ENCODE results near the gene TM9SF1.

The TM9SF1 gene

DNA sequence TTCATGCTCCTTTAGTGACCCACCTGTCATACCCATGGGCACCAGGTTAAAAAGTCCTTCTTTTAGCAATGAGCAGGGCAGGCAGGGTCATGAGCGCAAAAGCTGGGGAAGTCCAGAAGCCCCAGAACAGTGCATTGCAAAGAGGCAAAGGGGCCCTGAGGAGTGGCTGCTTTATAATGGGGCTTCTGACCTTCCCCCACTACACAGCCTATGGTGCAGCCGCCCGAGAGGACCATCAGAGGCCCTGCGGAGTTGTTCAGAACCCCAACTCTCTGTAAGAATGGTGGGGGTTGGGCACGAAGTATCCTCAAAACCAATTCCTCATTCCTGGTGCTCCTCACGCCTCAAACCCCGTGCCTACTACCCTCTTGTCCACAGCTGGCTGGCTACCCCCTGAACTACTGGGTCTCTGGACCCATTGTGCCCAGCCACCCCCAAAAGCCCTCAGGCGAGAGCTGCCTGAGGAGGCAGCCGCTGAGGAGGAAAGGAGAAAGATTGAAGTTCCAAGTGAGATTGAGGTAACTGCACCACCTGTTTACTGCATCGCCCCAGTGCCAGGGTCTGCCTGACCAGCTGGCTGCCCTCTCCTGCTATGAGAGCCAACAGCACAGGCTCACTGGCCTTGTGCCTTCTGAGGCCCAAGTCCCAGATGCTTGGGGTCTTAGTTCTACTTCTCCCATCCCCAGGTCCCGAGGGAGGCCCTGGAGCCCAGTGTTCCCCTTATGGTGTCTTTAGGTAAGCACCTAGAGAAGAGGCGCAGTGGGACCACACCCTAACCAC is 16.7 kb downstream of the TM9SF1 start:
- no peak for DNase-seq (ENCODE audit: low read depth)

DNA sequence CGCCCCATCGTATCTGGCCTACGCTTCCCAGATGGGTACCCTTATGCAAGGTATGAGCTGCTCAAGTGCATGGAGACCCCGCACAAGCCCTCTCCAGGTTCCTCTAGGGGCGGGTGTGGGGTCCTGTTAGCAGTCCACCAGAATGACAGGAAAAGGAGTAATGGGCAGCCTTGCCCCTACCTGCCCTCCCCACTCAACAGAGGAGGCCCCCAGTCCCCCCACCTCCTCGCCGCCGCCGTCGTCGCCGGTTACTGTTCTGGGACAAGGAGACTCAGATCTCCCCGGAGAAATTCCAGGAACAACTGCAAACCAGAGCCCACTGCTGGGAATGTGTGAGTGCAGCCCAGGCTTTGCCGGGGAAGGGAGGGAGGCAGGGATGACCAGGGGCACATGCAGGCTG is 17.4 kb downstream of the TM9SF1 start:
- no peak for DNase-seq (ENCODE audit: low read depth)

DNA sequence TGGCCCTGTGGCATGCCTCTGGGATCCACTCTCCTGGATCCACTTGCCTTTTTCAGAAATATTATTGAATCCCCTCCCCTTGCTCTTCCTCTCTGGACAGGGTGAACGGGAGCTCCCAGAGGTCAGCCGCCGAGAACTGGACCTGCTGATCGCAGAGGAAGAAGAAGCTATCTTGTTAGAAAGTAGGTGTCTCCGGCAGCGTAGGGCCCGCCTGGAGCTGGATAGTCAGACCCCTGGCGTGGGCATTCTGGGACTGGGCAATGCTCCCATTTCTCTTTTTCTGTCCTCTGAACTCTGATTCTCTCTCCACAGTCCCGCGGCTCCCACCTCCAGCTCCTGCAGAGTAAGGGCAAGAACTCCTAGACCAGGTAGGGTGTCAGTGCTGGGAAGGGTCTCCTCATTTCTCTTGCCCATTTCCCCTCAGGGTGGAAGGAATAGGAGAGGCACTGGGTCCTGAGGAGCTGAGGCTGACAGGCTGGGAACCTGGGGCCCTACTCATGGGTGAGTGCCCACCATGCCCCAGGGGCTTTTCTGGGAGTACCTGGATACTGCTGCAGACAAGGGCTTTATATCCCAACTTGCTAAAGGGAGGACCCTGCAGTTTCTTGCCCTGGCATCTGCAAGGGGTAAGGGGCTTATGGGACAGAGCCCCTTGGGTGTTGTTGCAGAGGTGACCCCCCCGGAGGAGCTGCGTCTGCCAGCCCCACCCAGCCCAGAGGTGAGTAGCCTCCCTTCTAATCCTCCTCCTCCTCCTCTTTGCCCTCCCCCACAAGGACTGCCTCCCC is 18.0 kb downstream of the TM9SF1 start:
- DNase-seq (ENCODE audit: low read depth): no peak

DNA sequence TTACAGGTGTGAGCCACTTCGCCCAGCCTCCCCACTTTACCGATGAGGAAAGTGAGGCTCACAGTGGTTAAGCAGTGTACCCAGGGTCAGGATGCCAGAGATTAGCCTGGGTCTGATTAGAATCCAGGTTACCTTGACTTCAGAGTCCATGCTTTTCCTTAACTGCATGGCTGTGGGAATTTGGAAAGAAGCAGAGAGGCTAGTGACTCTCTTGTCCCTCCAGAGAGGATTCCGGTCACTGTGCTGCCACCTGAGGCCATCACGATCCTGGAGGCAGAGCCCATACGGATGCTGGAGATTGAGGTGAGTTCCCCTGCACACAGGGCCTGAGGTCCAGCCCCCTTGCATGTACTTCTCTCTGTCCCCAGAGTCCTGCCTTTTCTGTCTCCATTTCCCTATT is 18.6 kb downstream of the TM9SF1 start:
- DNase-seq (ENCODE audit: low read depth): no peak

DNA sequence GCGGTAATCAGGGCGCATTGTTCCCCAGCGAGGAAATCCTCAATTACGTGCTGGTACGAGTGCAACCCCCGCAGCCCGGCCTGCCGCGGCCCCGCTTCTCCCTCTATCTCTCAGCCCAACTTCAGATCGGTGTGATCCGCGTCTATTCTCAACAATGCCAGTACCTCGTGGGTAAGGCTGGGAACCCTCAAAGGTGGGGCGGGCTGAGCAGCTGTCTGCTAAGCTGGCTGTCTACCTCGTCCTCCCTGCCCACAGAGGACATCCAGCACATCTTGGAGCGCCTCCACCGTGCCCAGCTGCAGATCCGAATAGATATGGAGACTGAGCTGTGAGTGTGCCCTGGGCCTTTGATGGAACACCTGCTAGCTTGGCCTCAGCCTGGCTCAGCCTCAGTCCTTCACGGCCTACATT is 22.4 kb downstream of the TM9SF1 start:
- DNase-seq (ENCODE audit: low read depth): no peak

DNA sequence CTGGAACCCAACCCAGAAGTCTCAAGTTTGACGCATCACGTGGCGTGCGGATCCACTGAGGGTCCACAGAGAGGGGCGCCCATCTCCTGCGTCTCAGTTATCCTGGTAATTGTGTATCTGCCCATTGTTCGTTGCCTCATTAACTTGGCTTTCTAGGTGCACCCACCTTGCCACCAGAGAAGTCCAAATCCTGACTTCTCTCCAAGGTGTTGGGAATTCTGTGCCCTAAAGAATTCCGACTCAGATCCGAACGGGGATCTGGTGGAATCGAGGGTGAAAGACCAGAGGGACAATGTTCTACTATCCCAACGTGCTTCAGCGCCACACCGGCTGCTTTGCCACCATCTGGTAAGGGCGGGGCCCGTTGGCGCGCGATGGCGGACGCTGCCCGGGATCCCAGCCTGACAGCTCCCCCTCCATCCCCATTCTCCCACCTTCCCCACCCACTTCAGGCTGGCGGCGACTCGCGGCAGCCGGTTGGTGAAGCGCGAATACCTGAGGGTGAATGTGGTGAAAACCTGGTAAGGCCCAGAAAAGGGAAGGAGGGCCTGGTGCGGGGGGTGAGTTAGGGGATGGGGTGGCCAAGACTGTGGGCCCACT is 22.9 kb downstream of the TM9SF1 start:
- DNase-seq (ENCODE audit: low read depth): no peak

DNA sequence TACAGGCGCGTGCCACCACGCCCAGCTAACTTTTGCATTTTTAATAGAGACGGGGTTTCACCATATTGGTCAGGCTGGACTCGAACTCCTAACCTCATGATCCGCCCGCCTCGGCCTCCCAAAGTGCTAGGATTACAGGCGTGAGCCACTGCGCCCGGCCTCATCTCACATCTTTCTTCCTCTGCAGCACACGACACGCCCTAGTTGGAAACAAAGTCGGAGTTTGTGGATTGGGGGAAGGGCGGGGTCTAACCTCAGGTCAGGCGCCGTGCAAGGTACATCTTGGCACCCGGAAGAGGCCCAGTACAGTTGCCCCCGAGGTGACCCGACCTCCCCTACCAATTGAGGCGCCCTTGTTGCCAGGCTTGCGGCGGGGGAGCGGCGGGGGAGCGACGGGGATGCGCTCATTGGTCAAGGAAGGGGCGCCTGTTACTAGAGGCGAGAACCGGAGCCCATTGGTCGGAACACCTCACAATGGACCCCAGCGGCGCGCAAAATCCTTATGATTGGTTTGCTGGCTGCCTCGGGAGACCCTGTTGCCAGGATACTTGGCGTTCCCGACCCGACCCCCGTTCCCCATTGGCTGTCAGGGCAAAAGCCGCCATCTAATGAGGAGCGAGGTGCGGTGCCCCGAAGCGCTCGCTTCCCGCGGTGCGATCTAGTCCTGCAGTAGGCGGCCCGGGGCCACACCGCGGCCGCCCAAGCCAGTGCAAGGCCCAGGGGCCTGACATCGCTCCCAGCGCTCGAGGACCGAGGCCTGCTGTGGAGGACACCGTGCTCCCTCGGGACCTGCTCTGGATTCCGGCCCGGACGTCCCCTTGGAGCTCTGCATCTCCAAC is 23.6 kb downstream of the TM9SF1 start, which contains the start of gene REC8:
REC8 (plus strand) TSS at position 659 of the 839 bp plus-strand sequence. CDS start 473 bp downstream, outside the sequence.
- peak; percentile 62 for DNase-seq (ENCODE audit: low read depth)

DNA sequence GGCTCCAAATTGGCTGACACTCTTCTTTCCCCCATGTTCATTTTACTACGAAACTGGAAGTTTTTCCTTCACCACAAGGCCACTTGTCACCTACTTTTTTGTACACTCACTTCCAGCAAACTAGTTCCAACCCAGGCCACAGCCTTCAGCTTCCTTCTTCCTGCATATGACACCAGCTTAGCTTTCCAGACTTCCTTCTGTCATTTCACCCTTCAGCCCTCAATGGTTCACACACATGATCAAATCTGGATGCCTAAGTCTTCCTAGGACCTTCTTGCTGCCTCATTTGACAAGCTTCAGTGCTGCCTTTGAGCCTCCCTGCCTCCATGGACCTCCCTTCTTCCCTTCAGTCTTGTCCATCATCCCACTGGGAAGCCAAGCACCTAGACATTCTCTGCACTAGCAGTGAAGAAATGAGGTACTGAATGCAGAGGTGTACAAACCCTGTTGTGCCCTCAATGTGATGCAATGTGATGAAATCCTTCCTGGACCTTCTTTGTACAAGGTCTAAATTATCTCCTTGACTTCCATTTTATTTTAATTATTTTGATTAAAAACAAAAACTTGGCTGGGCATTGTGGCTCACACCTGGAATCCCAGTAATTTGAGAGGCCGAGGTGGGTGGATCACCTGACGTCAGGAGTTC is 27.6 kb downstream of the TM9SF1 start:
- DNase-seq (ENCODE audit: low read depth): no peak

DNA sequence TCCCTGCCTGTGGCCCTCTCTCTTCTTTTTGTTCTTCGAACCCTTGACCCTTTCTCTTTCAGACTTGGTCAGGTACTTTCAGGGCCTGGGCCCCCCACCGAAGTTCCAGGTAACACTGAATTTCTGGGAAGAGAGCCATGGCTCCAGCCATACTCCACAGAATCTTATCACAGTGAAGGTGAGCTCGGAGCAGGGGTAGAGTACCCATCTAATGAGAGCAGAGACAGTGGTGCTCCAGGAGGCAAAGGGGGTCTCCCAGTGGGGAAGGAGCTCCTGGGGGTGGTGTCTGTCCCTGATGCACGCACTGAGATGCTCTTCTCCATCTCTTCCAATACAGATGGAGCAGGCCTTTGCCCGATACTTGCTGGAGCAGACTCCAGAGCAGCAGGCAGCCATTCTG is 29.5 kb downstream of the TM9SF1 start:
- DNase-seq (ENCODE audit: low read depth): no peak

DNA sequence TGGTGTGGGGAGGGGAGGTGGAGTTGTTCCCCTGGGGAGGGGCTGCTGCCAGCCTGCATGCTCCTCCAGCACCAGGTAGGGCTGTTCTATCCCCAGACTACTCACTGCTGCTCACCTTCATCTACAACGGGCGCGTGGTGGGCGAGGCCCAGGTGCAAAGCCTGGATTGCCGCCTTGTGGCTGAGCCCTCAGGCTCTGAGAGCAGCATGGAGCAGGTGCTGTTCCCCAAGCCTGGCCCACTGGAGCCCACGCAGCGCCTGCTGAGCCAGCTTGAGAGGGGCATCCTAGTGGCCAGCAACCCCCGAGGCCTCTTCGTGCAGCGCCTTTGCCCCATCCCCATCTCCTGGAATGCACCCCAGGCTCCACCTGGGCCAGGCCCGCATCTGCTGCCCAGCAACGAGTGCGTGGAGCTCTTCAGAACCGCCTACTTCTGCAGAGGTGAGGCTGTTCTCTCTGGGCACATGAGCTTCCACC is 30.7 kb downstream of the TM9SF1 start:
- DNase-seq (ENCODE audit: low read depth): no peak

DNA sequence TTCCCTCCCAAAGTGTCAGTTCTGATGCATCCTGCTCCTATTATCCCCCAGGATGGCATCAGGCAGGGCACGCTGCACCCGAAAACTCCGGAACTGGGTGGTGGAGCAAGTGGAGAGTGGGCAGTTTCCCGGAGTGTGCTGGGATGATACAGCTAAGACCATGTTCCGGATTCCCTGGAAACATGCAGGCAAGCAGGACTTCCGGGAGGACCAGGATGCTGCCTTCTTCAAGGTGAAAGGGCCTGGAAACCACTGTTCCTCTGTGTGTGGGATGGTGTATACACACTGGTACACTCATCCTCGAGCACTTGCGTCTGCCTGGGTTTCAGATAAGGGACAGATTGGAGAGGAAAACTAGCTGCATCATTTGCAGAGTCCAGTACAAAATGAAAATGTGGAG is 33.1 kb downstream of the TM9SF1 start:
- no peak for DNase-seq (ENCODE audit: low read depth)

DNA sequence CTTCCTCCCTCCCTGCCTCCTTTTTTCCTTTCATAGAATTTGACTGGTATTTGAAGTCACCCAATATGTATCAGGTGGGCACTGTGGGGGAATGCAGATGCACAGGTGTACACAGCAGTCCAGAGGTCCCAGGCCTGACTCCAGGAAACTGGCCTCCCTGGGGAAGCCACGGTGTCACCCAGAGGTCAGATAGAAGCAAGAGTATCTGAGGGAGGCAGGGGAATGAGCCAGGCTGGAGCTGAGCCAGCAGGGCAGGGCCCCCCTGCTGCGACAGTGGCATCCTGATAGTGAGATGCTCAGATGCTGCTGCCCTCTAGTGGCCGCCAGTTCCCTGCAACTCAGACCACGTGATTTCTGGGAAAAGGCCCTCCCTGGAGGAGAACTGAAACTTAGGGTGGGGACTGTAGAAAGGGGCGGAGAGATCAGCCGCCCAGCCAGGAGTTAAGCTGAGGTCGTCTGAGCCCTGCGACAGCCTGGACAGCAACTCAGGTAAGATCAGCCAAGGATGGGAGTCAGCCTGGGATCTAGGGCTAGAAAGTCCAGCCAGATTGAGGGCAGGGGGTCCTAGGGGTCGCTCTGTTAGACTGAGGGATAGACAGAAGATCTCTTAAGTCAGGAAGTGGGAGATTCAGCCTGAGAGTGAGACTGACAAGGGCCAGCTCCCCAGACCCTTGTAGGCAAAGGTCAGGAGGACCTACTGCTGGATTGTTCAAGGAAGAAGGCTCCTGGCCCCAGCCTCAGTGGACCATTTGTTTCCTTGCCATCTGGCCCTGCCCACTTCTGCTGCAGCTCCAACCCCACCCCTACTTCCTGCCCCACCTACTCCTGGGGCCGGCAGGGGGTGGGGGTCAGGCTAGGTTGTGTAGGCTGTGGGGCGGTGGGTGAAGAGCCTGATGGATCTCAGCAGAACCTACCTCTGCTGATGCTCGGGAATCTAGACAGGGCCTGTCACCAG is 34.1 kb downstream of the TM9SF1 start, which contains the start of gene IRF9:
IRF9 (plus strand) TSS at position 416 of the 955 bp plus-strand sequence. CDS start 880 bp downstream, outside the sequence.
- DNase-seq (ENCODE audit: low read depth): peak; percentile 98

DNA sequence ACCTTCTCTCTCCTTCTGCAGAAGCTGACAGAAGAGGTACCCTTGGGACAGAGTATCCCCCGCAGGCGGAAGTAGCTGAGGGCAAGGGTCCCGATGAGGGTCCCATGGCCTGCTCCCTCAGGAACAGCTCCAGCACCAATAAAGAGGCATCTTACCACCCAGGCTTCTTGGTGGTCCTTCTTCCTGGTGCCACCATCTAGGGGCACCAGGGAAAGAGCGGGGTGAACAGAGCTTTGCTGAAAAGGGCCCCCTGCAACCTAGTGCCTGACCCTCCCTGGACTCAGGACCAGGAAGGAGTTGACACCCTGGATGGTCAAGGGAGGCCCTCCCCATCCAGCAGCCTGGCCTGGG is 34.8 kb downstream of the TM9SF1 start:
- no peak for DNase-seq (ENCODE audit: low read depth)

DNA sequence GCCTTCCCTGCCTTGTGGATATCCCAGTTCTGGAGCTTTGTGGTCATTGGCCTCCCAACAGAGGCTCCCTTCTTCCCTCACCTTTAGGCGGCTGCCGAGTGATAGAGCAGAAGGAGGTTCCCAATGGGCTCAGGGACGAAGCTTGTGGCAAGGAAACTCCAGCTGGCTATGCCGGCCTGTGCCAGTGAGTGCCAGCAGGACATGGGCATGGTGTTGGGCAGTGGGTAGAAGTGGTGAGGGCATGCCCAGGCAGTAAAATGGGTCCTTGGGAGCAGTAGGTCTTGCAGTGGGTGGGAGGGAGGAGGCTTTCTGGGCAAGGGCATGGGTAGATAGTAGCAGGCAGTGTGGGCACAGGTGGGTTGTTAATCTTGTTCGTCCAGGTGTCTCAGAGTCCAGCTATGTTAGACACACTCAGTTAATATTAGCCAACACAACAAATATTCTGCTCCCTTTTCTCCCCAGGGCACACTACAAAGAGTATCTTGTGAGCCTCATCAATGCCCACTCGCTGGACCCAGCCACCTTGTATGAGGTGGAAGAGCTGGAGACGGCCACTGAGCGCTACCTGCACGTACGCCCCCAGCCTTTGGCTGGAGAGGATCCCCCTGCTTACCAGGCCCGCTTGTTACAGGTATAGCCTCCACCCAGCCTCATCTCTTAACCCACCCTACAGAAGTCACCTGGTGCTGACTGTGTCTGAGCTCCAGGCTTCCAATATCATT is 35.3 kb downstream of the TM9SF1 start:
- DNase-seq (ENCODE audit: low read depth): no peak

DNA sequence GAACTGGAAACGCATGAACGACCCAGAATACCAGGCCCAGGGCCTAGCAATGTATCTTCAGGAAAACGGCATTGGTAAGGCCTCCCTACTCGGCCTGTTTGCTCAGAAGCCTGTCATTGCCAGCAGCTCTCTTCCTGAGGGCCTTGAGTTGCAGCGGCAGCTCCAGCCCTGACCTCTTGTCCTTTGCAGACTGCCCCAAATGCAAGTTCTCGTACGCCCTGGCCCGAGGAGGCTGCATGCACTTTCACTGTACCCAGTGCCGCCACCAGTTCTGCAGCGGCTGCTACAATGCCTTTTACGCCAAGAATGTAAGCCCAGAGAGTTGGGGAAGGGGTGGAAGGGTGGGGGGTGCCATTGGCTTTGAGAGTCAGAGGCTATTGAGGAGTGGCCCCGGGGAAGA is 37.9 kb downstream of the TM9SF1 start:
- no peak for DNase-seq (ENCODE audit: low read depth)

DNA sequence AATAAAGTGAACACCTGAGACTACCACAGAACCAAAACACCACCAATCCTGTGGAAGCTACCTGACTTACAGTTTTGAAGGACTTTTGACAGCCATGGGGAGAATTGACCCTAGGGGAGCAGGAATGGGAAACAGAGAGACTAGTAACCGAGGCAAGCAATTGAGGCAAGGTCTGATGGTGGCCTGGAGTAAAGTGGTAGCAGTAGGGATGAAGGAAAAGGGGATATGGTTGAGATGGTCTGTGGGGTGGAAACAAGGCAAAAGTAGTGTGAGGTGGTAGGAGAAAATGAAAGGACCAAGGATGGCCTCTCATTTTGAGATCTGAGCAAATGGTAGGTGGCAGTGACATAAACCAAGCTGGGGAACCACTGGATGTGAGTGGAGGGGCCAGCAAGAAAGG is 38.4 kb downstream of the TM9SF1 start:
- DNase-seq (ENCODE audit: low read depth): no peak

DNA sequence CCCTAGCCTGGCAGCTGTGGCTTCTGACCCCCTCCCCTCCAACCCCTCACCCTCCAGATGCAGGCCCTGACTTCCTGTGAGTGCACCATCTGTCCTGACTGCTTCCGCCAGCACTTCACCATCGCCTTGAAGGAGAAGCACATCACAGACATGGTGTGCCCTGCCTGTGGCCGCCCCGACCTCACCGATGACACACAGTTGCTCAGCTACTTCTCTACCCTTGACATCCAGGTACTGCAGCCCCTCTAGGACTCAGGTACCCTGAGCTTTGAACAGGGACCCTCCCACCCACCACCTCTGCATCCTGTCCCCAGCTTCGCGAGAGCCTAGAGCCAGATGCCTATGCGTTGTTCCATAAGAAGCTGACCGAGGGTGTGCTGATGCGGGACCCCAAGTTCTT is 40.1 kb downstream of the TM9SF1 start:
- no peak for DNase-seq (ENCODE audit: low read depth)

DNA sequence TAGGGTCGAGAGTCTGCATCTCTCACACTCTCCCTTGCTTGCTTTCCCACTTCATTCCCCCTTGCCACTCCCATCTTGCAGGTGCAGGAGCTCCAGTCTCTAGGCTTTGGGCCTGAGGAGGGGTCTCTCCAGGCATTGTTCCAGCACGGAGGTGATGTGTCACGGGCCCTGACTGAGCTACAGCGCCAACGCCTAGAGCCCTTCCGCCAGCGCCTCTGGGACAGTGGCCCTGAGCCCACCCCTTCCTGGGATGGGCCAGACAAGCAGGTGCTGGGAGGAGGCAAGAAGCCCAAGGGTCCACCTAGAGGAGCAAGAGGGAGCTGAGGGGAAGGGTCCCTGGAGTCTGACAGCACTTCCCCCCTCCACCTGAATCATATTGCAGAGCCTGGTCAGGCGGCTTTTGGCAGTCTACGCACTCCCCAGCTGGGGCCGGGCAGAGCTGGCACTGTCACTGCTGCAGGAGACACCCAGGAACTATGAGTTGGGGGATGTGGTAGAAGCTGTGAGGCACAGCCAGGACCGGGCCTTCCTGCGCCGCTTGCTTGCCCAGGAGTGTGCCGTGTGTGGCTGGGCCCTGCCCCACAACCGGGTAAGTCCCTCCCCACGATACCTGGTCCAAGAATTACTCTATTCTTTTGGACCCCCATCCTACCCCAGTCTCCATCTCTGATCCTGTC is 43.7 kb downstream of the TM9SF1 start:
- no peak for DNase-seq (ENCODE audit: low read depth)

DNA sequence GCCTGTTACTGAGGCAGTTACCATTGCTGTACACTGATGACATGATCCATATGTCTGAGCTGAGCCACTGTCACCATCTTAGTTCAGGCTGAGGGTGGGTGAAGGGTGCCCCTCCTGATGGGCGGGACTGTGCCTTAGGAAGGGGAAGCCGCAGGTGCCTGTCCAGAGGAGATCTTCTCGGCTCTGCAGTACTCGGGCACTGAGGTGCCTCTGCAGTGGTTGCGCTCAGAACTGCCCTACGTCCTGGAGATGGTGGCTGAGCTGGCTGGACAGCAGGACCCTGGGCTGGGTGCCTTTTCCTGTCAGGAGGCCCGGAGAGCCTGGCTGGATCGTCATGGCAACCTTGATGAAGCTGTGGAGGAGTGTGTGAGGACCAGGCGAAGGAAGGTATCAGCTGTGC is 44.2 kb downstream of the TM9SF1 start:
- DNase-seq (ENCODE audit: low read depth): no peak

Measured in activated T-cell treated with anti-CD3 and anti-CD28 coated beads for 24 hours (primary cell).